Urothelium cell line (cell line): ENCODE data around the gene CBLN1.
"Not testable (repeated sequence)": the region's sequence is repeated elsewhere in the genome, so short reads cannot be mapped to it uniquely, and the experiment has no call there.

Experiments used
- DNase-seq: peaks from one replicate; pipeline ENCODE4 v3.0.0; 2011; ENCODE audit warnings: low spot score, mixed read lengths
- FAIRE-seq: peaks from 2 replicates; lab custom pipeline; 2011; peaks lifted over from hg19 to GRCh38; lab: Jason Lieb, UNC

CBLN1 gene

GRCh38 chr16:49277766-49278566 is 3.7 kb downstream of the CBLN1 start:
- FAIRE-seq (no peak), DNase-seq (no peak)

- DNase-seq, result no peak
- no peak for FAIRE-seq
These were observed 4.3 kb downstream of the CBLN1 start for GRCh38 chr16:49277386-49277742.

GRCh38 chr16:49276646-49277385 is 4.8 kb downstream of the CBLN1 start:
- DNase-seq (no peak), FAIRE-seq (no peak)

- no peak for FAIRE-seq
These were observed 5.8 kb downstream of the CBLN1 start for GRCh38 chr16:49275870-49276269.

GRCh38 chr16:49275050-49275730 is 6.4 kb downstream of the CBLN1 start:
- DNase-seq, result no peak

More at GRCh38 chr16:49275870-49276269, 5.8 kb downstream of the CBLN1 start:
- no peak for DNase-seq

DNA sequence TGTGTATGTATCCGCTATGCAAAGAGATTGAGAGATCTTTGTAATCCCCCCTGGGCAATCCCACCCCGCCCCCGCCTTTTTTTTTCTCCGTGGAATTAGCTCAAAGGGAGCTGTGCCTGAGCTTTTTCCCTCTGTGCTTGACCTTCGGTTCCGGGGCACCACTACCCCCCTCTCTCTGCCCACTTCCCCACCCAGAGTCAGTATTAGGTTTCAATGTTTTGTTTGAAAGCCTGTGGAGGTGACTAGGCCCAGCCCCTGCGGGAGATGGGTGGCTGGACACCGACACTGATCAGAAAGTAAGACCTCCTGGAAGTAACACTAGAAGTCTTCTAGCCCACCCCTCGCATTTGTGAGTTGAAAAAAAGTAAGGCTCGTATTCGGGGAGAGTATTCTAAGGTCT is 7.0 kb downstream of the CBLN1 start:
- DNase-seq (no peak), FAIRE-seq (no peak)

More at GRCh38 chr16:49275050-49275730, 6.4 kb downstream of the CBLN1 start:
- FAIRE-seq, result no peak

GRCh38 chr16:49273771-49274170 is 7.9 kb downstream of the CBLN1 start:
- no peak for DNase-seq
- FAIRE-seq, result no peak

DNA sequence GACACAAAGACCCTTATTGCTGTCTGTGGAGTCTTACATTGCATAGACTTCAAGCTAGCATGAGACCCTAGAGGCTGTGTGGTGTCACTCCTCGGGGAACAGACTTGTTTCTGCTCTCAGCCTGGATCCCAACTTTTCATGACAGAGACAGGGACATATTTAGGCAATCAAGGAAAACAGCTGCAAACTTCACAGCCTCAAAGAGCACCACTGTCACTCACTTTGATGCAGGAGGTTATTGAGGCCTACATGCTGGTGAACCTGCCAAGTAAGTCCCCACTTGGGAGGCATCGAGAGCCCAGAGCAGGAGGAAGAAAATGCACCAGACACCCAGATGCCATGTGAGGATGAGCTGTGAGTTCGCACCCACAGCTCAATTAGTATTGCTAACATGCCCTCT is 10.3 kb downstream of the CBLN1 start:
- no peak for DNase-seq
- FAIRE-seq, result no peak

- DNase-seq (no peak), FAIRE-seq (peak; percentile 13)
These were observed 12.4 kb downstream of the CBLN1 start for GRCh38 chr16:49269201-49269600.

DNA sequence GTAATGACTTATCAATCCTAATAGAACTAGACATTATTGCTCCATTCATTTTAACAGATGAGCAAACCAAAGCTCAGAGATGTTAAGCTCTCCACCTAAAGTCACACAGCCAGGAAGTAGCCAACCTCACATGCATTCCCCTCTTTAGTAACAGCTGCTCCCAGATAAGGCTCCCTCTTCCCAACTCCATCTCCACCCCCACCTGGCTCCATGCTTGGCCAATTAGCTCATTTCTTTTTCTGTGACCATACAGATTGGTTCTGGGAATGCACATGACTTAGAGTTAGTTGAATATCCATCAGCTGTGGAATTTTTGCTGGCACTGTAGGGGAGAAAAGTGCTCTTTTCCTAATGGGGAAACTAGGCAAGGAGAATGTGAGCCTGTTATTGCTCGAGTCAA is 13.0 kb downstream of the CBLN1 start:
- no peak for FAIRE-seq
- DNase-seq, result no peak

DNA sequence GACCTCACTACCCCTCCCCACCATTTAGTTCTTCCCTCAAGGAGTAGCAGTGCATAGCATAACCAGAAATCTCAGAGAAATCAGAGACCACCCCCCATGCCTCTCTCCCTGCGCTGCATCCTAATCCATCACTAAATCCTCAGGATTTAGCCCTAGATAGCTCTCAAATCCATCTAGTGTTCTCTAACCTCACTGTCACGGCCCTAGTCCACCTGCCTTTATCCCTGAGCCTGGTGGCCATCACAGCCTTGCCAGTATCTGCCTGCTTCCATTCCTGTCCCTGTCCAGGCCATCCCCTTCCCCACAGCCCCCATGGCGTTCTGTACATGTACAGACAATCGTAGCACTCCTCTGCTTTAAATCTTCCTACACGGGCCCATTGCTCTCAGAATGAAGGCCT is 19.1 kb downstream of the CBLN1 start:
- DNase-seq, result no peak
- FAIRE-seq, result no peak

DNA sequence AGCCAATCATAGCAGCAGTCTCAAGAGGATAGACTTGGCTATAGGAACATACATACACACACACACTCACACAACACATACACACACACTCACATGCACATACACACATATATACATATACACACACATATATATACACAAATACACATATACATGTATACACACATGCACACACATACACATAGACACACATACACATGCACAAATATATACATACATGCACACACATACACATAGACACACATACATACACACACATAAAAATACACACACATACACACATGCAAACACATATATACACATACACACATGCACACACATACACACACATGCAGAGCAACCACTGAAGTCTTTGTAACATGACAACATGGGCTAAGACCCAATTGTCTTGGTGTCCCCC is 19.7 kb downstream of the CBLN1 start:
- FAIRE-seq (no peak), DNase-seq (no peak)

GRCh38 chr16:49260956-49261530 is 20.6 kb downstream of the CBLN1 start:
- FAIRE-seq (no peak), DNase-seq (no peak)

DNA sequence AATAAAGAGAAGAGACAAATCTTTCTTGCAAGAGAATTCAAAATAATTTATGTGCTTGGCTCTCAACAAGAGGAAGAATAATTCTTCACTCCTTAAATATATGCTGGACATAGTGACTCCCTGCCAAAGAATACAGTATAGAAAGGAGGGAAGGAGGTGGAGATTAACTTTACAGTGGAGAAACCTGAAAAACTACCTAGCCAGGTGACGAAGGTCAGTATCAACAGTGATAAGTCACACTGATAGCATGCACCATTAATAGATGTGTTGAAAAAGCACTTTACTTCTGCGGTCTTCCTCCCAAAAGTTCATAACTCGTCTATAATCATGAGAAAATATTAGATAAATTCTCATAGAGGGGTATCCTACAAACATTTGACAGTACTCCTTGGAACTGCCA is 21.4 kb downstream of the CBLN1 start:
- no peak for FAIRE-seq
- DNase-seq, result no peak

GRCh38 chr16:49259330-49259729 is 22.3 kb downstream of the CBLN1 start:
- no peak for FAIRE-seq
- no peak for DNase-seq

DNA sequence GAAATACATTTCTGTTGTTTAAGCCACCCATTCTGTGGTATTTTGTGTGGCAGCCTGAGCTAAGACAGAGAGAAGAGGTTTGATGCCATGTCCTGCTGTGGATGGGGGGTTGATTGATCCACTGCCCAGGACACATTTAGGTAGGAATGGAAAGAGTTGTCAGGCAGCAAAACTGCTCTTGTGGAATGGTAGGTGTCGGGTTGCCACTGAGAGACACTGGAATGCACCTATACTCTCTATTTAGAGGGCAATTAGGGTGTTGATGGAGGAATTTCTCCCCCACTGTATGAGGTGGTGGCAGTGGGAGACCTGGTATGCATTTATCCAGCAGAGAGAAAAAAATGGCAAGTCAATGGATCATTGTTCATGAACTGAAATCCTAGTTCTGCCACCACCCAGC is 30.9 kb downstream of the CBLN1 start:
- FAIRE-seq (no peak), DNase-seq (no peak)

DNA sequence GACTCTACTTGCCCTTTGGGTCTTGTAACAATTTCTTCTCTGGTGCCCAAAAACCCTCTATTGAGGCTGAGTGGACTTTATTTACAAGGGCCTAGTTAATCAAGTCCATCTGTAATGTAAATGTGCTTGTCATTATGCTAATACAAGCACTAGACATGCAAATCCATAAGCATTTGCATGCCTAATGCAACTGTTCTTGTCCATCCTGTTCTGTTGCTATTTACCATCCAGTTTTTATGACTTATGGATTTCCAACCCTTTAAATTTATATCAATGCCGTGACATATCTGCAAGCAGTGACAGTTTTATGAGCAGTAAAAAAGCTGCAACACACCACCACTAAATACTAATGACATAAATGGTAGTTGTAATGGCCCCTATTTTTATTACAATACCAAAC is 33.4 kb downstream of the CBLN1 start:
- no peak for FAIRE-seq
- no peak for DNase-seq

DNA sequence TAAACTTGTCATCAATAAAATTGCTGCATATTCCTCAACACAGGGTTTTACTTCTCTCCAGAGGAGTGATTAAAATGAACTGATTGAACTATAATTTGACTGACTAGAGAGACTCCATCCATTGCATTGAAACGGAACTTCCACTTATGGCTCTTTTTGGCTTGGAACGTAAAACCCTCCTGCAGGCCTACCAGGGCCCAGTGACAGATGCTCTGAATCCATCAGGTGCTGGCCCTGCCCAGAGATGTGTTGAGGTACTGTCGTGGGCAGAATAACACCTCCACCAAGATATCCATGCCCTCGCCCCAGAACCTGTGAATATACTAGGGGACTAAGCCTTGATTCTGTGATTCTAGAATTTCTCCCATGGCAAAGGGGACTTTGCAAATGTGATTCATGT is 45.4 kb downstream of the CBLN1 start:
- no peak for FAIRE-seq
- DNase-seq, result no peak

GRCh38 chr16:49228335-49228734 is 53.3 kb downstream of the CBLN1 start:
- FAIRE-seq, DNase-seq: not testable (repeated sequence)
